Measurements from ENCODE around the gene RHOXF2. TPM values are rescaled to one million over a fixed set of nuclear protein-coding genes. Genes with fewer than 3 reads are reported as not detected.
"Not testable (repeated sequence)": the region's sequence is repeated elsewhere in the genome, so short reads cannot be mapped to it uniquely, and the experiment has no call there.

RHOXF2 gene
- polyA plus RNA-seq, 3 donors: 0.13 to 0.62 TPM; not detected in 1

GRCh38 chrX:120196626-120197283 is 38.3 kb downstream of the RHOXF2 start:
- not testable (repeated sequence) for DNase-seq (ENCODE audit: low read depth in 3 of 3, low spot score in 2 of 3)

GRCh38 chrX:120200851-120201250 is 42.4 kb downstream of the RHOXF2 start:
- DNase-seq (ENCODE audit: low read depth in 3 of 3, low spot score in 2 of 3): no peak

GRCh38 chrX:120205816-120206753 is 47.7 kb downstream of the RHOXF2 start:
- DNase-seq (ENCODE audit: low read depth in 3 of 3, low spot score in 2 of 3): no peak

GRCh38 chrX:120207009-120207605 is 48.7 kb downstream of the RHOXF2 start:
- DNase-seq (ENCODE audit: low read depth in 3 of 3, low spot score in 2 of 3): peak in 1 of 3 donors; percentile 12

GRCh38 chrX:120213438-120214265 is 55.2 kb downstream of the RHOXF2 start:
- peak; percentile 8 to 43 (median 34) for DNase-seq (ENCODE audit: low read depth in 3 of 3, low spot score in 2 of 3)

Other genes starting within 250 kb of the RHOXF2 start
- 10 to 100 TPM; 13.6 to 16.7 (median 14.9) TPM for gene NKAP, start 214.9 kb upstream of the RHOXF2 start, polyA plus RNA-seq (ENCODE audit: insufficient read length in 3 of 3)
- gene RHOXF2B, start 80.9 kb upstream of the RHOXF2 start, polyA plus RNA-seq (ENCODE audit: insufficient read length in 3 of 3): under 1 TPM in 2 of 3 donors, not detected in 1; 0.07 to 0.49 TPM
- gene RHOXF1, start 42.7 kb upstream of the RHOXF2 start, polyA plus RNA-seq (ENCODE audit: insufficient read length in 3 of 3): 1 to 10 TPM in 1 of 3 donors, under 1 TPM in 1, not detected in 1; 0.58 to 1.1 TPM
- 10 to 100 TPM; 26.6 to 29.3 (median 28.0) TPM for gene ZBTB33, start 92.2 kb downstream of the RHOXF2 start, polyA plus RNA-seq (ENCODE audit: insufficient read length in 3 of 3)
- under 1 TPM; 0.33 to 0.76 (median 0.41) TPM for gene TMEM255A, start 152.8 kb downstream of the RHOXF2 start, polyA plus RNA-seq (ENCODE audit: insufficient read length in 3 of 3)
- gene ATP1B4, start 203.5 kb downstream of the RHOXF2 start, polyA plus RNA-seq (ENCODE audit: insufficient read length in 3 of 3): not detected

Measured in right renal cortex interstitium (tissue), 3 donors.